HK-2 (cell line): Measurements from ENCODE around the gene CDKN3.
"Not testable (repeated sequence)": the region's sequence is repeated elsewhere in the genome, so short reads cannot be mapped to it uniquely, and the experiment has no call there.

Source experiments
- DNase-seq: peaks from one replicate; pipeline ENCODE4 v3.0.0-alpha.2; 2018; ENCODE audit not compliant: unreplicated experiment

CDKN3 gene

GRCh38 chr14:54370323-54371198, 26.2 kb upstream of the CDKN3 start:
- no peak for DNase-seq

- DNase-seq, result no peak
These were observed 22.5 kb upstream of the CDKN3 start for GRCh38 chr14:54374117-54374884.

- no peak for DNase-seq
These were observed 19.3 kb upstream of the CDKN3 start for GRCh38 chr14:54377501-54377900.

- DNase-seq, result not testable (repeated sequence)
These were observed 17.9 kb upstream of the CDKN3 start for GRCh38 chr14:54378893-54379292.

- not testable (repeated sequence) for DNase-seq
These were observed 16.2 kb upstream of the CDKN3 start for GRCh38 chr14:54380558-54380957.

- no peak for DNase-seq
These were observed 15.0 kb upstream of the CDKN3 start for GRCh38 chr14:54381821-54382220.

GRCh38 chr14:54383835-54384234, 13.0 kb upstream of the CDKN3 start:
- no peak for DNase-seq

GRCh38 chr14:54385556-54385955, 11.3 kb upstream of the CDKN3 start:
- no peak for DNase-seq

GRCh38 chr14:54387328-54387727, 9.5 kb upstream of the CDKN3 start:
- DNase-seq, result no peak

GRCh38 chr14:54392131-54392859, 4.5 kb upstream of the CDKN3 start:
- no peak for DNase-seq

- DNase-seq, result not testable (repeated sequence)
These were observed 3.6 kb upstream of the CDKN3 start for GRCh38 chr14:54392986-54393884.

- no peak for DNase-seq
These were observed 2.2 kb upstream of the CDKN3 start for GRCh38 chr14:54394596-54394995.

GRCh38 chr14:54395284-54395683, 1.5 kb upstream of the CDKN3 start:
- DNase-seq, result no peak

- DNase-seq, result no peak
These were observed 1.1 kb upstream of the CDKN3 start for GRCh38 chr14:54395716-54396115.

GRCh38 chr14:54396183-54396492, 669 bp upstream of the CDKN3 start:
- no peak for DNase-seq

GRCh38 chr14:54399560-54399959, 2.8 kb downstream of the CDKN3 start:
- no peak for DNase-seq

GRCh38 chr14:54403401-54404005, 6.7 kb downstream of the CDKN3 start:
- DNase-seq, result not testable (repeated sequence)

GRCh38 chr14:54410215-54410614, 13.4 kb downstream of the CDKN3 start:
- no peak for DNase-seq

GRCh38 chr14:54411371-54411770, 14.6 kb downstream of the CDKN3 start:
- DNase-seq, result no peak

- DNase-seq, result peak; percentile 26
These were observed 23.8 kb downstream of the CDKN3 start for GRCh38 chr14:54420478-54421142.
